Activated T-helper 2 cell treated with anti-CD3 and anti-CD28 coated beads, Interferon-gamma antibody, Interleukin-2, Interleukin-4, amounts not matched to agents 10 μg/mL and 5 μg/mL and 100 μg/mL, durations not matched to agents 14 hours and 24 hours and 36 hours (primary cell): ENCODE data around the gene SLC29A2. TPM values are rescaled to one million over a fixed set of nuclear protein-coding genes. Genes with fewer than 3 reads are reported as not detected.

Source experiments
- DNase-seq: peaks from one replicate; pipeline ENCODE4 v3.0.0; 2021; ENCODE audit warnings: low spot score
- H3K27ac Mint-ChIP-seq: one replicate; pipeline ENCODE4 v1.8.0; 2021; ENCODE audit warnings: mixed read lengths
- H3K27me3 Mint-ChIP-seq: one replicate; pipeline ENCODE4 v1.8.0; 2021; ENCODE audit warnings: low read depth, mixed read lengths
- H3K36me3 Mint-ChIP-seq: one replicate; pipeline ENCODE4 v1.8.0; 2021; ENCODE audit warnings: low read depth, mixed read lengths
- H3K4me1 Mint-ChIP-seq: one replicate; pipeline ENCODE4 v1.8.0; 2021; ENCODE audit warnings: low read depth, mixed read lengths
- H3K4me3 Mint-ChIP-seq: one replicate; pipeline ENCODE4 v1.8.0; 2021; ENCODE audit warnings: low read depth, mild to moderate bottlenecking, moderate library complexity, mixed read lengths
- H3K9me3 Mint-ChIP-seq: one replicate; pipeline ENCODE4 v1.8.0; 2021; ENCODE audit warnings: mixed read lengths
- intact Hi-C: fragments of 100-400 bp; cut with micrococcal nuclease; formaldehyde crosslinking; loops from one replicate; pipeline ENCODE4 v1.15.1; 2023
- total RNA-seq: library from RNA; stranded (reverse); gene quantifications from 2 replicates; pipeline ENCODE4 v1.2.3, GENCODE V29; 2022

Gene SLC29A2
- total RNA-seq, 1 donor from 2014 or later = 18.7 TPM

DNA sequence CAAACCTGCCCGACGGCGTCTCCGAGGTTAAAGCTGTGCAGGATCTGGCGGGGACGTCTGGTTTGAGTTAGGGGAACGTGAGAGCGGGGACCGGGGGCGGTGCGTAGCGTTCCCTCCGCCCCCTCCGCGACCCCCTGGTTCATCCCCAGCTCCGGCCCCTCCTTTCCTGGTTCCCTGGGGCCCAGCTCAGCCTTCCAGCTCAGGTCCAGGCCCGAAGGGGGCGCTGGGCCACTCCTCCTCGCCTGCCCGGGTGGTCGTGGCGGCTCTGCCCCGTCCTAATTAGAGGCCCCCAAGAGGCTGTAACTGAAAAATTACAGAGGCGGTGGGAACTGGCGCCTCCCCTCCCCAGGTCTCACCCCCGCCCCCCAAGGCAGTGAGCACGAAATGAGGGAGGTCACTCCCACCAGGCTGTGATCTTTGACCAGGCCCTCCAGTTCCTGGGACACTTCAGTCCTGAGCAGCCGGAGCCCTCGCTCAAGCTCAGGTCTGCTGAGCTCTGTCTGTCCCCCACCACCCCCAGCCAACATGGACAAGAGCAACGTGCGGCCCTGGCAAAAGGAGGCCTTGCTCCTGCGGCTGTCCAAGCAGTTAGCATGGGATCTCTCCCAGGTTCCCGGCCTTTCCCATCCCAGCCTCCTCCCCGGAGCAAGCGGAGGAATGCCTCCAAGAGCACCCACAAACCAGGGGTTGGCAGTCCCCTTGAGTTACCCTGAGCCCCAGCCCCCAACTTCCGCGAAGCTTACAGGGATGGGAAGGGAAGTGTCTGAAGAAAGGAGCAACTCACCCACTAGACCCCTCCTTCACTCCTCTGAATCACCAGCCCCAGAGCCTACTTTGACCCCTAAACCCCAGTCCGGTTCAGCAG lies 58.0 kb downstream of the SLC29A2 start:
- H3K27ac Mint-ChIP-seq = no peak overlapping the region
- DNase-seq = no peak
- no peaks in the 10 kb centered on the region for H3K9me3 Mint-ChIP-seq
- intact Hi-C loops = loop anchor here (2.0 kb wide), 2 partner anchors 31 to 47 kb away; partner anchors contain the start of gene BRMS1
- no peaks in the 10 kb centered on the region for H3K27me3 Mint-ChIP-seq
- no peaks in the 10 kb centered on the region for H3K36me3 Mint-ChIP-seq
- peaks cover 16% of the 10 kb centered on the region for H3K4me1 Mint-ChIP-seq
- H3K4me3 Mint-ChIP-seq = peak overlapping the region; percentile 93

DNA sequence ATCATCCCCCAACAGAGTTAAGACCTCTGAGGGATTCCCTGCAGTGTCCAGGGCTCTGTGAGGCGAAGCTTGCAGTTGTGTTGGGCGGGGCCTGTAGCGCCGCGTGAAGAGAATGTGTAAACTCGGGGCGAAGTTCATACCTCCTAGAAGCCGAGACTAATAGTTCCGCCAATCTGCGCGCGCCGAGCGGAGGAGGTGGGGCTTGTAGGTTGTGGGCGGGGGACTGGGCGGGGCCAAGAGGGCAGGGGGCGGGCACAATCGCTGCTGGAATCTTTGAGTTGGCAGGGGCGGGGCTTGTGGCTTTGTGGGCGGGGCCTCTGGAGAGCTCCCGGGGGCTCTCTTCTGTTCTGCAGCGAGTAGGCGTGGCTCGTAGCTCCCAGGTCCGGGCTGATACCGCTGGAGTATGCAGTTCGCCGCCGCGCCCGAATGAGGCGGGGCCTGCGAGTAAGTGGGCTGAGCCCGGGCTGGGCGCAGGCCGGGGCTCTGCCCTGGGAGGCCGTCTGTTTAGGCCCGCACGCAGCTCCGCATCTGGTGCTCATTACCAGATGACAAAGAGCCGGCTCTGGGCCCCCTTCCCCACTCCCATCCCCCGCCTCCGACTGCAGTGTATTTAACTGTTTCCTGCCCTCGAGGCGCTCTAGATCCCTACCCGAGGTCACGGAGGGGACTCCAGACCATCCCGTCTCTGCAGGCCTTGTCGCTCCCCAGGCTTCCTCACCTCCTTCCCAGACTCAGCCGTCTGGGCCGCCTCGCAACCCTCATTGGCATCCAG lies 58.8 kb downstream of the SLC29A2 start:
- H3K27me3 Mint-ChIP-seq = no peaks in the 10 kb centered on the region
- DNase-seq = peak; percentile 96
- no peaks in the 10 kb centered on the region for H3K36me3 Mint-ChIP-seq
- H3K9me3 Mint-ChIP-seq = no peaks in the 10 kb centered on the region
- intact Hi-C loops = loop anchor here (1.0 to 2.0 kb wide), 4 partner anchors 16 to 46 kb away; partner anchors contain the start of genes BRMS1 and YIF1A
- H3K4me1 Mint-ChIP-seq = peaks cover 10% of the 10 kb centered on the region
- peak overlapping the region; percentile 96 for H3K27ac Mint-ChIP-seq
- H3K4me3 Mint-ChIP-seq = peak overlapping the region; percentile 93

Other genes starting within 250 kb of the SLC29A2 start
- gene KLC2, start 114.1 kb downstream of the SLC29A2 start, total RNA-seq = 48.3 and 51.9 TPM in 2 replicates
- gene RAB1B, start 103.1 kb downstream of the SLC29A2 start, total RNA-seq = 134 and 139 TPM in 2 replicates
- gene CNIH2, start 93.6 kb downstream of the SLC29A2 start, total RNA-seq = 0.91 and 1.5 TPM in 2 replicates
- gene YIF1A, start 82.6 kb downstream of the SLC29A2 start, total RNA-seq = 78.9 and 85.2 TPM in 2 replicates
- not detected in 2 replicates for gene TMEM151A, start 79.9 kb downstream of the SLC29A2 start, total RNA-seq
- not detected in 2 replicates for gene CD248, start 54.7 kb downstream of the SLC29A2 start, total RNA-seq
- 1.5 and 1.6 TPM in 2 replicates for gene RIN1, start 35.3 kb downstream of the SLC29A2 start, total RNA-seq
- gene BRMS1, start 26.7 kb downstream of the SLC29A2 start, total RNA-seq = 45.1 and 46.0 TPM in 2 replicates
- gene B4GAT1, start 24.1 kb downstream of the SLC29A2 start, total RNA-seq = 10.5 and 11.0 TPM in 2 replicates
- 0.09 and 0.16 TPM in 2 replicates for gene NPAS4, start 49.3 kb upstream of the SLC29A2 start, total RNA-seq
- gene MRPL11, start 67.1 kb upstream of the SLC29A2 start, total RNA-seq = 92.9 and 96.1 TPM in 2 replicates
- gene PELI3, start 95.1 kb upstream of the SLC29A2 start, total RNA-seq = 14.6 and 15.7 TPM in 2 replicates
- 109 and 119 TPM in 2 replicates for gene DPP3, start 108.7 kb upstream of the SLC29A2 start, total RNA-seq
- gene BBS1, start 138.9 kb upstream of the SLC29A2 start, total RNA-seq = 12.6 and 14.9 TPM in 2 replicates
- gene ZDHHC24, start 174.3 kb upstream of the SLC29A2 start, total RNA-seq = 14.0 and 14.4 TPM in 2 replicates
- 0.07 and 0.14 TPM in 2 replicates for gene ACTN3, start 175.1 kb upstream of the SLC29A2 start, total RNA-seq
- gene CTSF, start 196.8 kb upstream of the SLC29A2 start, total RNA-seq = 0.73 and 0.85 TPM in 2 replicates
- 0.09 and 0.14 TPM in 2 replicates for gene CCDC87, start 221.3 kb upstream of the SLC29A2 start, total RNA-seq
- gene CCS, start 221.4 kb upstream of the SLC29A2 start, total RNA-seq = 30.4 and 31.1 TPM in 2 replicates
- 188 and 197 TPM in 2 replicates for gene RBM14, start 244.9 kb upstream of the SLC29A2 start, total RNA-seq